ENCODE data around the gene PIGC. TPM values are rescaled to one million over a fixed set of nuclear protein-coding genes. Genes with fewer than 3 reads are reported as not detected.

Gene PIGC
- total and polyA plus RNA-seq, 10 of the 15 experiments (the other 5 are each of a cell fraction or from before 2014, with no cell fraction given) = 11.0 to 37.3 (median 19.6) TPM

DNA sequence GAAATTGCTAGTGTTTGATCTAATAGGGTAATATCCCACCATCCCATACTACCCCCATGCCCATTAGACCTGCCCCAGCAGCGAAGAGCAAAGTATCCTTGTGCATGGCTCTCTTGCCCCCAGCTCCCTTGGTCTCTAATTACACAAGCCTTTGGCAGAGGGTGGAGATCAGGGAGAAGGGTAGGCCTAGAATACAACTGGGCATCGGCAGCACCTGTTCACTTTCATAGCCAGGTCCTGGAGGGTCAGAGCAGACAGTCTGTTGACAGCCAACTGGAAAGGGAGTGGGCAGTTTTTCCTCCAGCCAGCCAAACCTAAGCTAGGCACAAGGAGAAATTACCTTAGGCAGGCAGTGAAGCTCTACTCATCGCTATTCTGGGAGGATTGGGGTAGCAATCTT is 2.7 kb upstream of the PIGC start:
- no peak for ATAC-seq
- RAD21 ChIA-PET (ENCODE audit: unreplicated experiment) = interaction anchor here (0.8 kb wide), 1 partner anchor 99 kb away, joined by 4 read pairs; no protein-coding TSS in a partner anchor
- POLR2A ChIA-PET = no interaction called here
- Histone ChIP-seq H3K4me3 (no peak overlapping the region), H3K27ac (ENCODE audit: control insufficient read depth, insufficient read depth) (no peak overlapping the region), H3K4me1 (ENCODE audit: control insufficient read depth, insufficient read depth, low read length) (no peaks in the 10 kb centered on the region), H3K79me2 (ENCODE audit: control insufficient read depth, insufficient read depth, low read length) (peaks cover 24% of the 10 kb centered on the region), H4K20me1 (ENCODE audit: control insufficient read depth, insufficient read depth) (no peaks in the 10 kb centered on the region), H3K4me2 (ENCODE audit: control insufficient read depth, insufficient read depth) (no peak overlapping the region), H3K9ac (ENCODE audit: control insufficient read depth, insufficient read depth, low read length) (no peak overlapping the region), H3K36me3 (ENCODE audit: control insufficient read depth in 2 of 2, insufficient read depth in 2 of 2, low read length in 1 of 2) (0 out of 4 replicates have a peak, but pooled peaks cover 0 to 3% of the 10 kb centered on the region in 2 experiments), H2AFZ (ENCODE audit: control insufficient read depth, low read depth, low read length) (no peak overlapping the region), H3K9me3 (replicated peaks; ENCODE audit: control insufficient read depth, insufficient read depth, low read length) (no peaks in the 10 kb centered on the region), H3K27me3 (replicated peaks in 1 of 2; ENCODE audit: control insufficient read depth in 2 of 2, insufficient read depth in 2 of 2, low read length in 1 of 2) (no peaks in the 10 kb centered on the region; a peak in 1 of 4 replicates)
- DNase-seq (ENCODE audit: low read depth, low spot score) = no peak
- WGBS (ENCODE audit: insufficient coverage, insufficient replicate concordance, low lambda C conversion rate, missing lambda C conversion rate) = 24% methylated on average over 3 of the region's 3 CpGs
- CTCF ChIA-PET = interaction anchor here (1.1 to 7.8 kb wide), 3 partner anchors 18 to 445 kb away, joined by 3 to 91 read pairs (median 7); no protein-coding TSS in a partner anchor
- in situ Hi-C loops (cut with MboI) = loop anchor here (25.0 kb wide), 1 partner anchor 659 kb away; the partner anchor contains the start of gene METTL13
- no peak for TF ChIP-seq MXI1 (IDR thresholded peaks at IDR 0.05; ENCODE audit: low read depth, low read length)
- no peak for TF ChIP-seq HDAC2 (IDR thresholded peaks at IDR 0.05)
- TF ChIP-seq HCFC1 (IDR thresholded peaks at IDR 0.05; ENCODE audit: low read length) = no peak
- no peak for TF ChIP-seq HDGF (IDR thresholded peaks at IDR 0.05)
- TF ChIP-seq, protein P1, sequence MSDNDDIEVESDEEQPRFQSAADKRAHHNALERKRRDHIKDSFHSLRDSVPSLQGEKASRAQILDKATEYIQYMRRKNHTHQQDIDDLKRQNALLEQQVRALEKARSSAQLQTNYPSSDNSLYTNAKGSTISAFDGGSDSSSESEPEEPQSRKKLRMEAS (IDR thresholded peaks at IDR 0.05; ENCODE audit: low read depth, low read length) = no peak
- TF ChIP-seq RAD21 (IDR thresholded peaks at IDR 0.05; ENCODE audit: insufficient read depth, low read depth, low read length) = no peak
- no peak for TF ChIP-seq ZBED1 (IDR thresholded peaks at IDR 0.05; ENCODE audit: borderline replicate concordance)
- no peak for TF ChIP-seq ESRRA (IDR thresholded peaks at IDR 0.05; ENCODE audit: low read length)
- TF ChIP-seq, protein P2, sequence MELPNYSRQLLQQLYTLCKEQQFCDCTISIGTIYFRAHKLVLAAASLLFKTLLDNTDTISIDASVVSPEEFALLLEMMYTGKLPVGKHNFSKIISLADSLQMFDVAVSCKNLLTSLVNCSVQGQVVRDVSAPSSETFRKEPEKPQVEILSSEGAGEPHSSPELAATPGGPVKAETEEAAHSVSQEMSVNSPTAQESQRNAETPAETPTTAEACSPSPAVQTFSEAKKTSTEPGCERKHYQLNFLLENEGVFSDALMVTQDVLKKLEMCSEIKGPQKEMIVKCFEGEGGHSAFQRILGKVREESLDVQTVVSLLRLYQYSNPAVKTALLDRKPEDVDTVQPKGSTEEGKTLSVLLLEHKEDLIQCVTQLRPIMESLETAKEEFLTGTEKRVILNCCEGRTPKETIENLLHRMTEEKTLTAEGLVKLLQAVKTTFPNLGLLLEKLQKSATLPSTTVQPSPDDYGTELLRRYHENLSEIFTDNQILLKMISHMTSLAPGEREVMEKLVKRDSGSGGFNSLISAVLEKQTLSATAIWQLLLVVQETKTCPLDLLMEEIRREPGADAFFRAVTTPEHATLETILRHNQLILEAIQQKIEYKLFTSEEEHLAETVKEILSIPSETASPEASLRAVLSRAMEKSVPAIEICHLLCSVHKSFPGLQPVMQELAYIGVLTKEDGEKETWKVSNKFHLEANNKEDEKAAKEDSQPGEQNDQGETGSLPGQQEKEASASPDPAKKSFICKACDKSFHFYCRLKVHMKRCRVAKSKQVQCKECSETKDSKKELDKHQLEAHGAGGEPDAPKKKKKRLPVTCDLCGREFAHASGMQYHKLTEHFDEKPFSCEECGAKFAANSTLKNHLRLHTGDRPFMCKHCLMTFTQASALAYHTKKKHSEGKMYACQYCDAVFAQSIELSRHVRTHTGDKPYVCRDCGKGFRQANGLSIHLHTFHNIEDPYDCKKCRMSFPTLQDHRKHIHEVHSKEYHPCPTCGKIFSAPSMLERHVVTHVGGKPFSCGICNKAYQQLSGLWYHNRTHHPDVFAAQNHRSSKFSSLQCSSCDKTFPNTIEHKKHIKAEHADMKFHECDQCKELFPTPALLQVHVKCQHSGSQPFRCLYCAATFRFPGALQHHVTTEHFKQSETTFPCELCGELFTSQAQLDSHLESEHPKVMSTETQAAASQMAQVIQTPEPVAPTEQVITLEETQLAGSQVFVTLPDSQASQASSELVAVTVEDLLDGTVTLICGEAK (IDR thresholded peaks at IDR 0.05; ENCODE audit: borderline replicate concordance) = no peak
- TF ChIP-seq ZSCAN29 (IDR thresholded peaks at IDR 0.05) = no peak
- TF ChIP-seq KDM1A (IDR thresholded peaks at IDR 0.05; ENCODE audit: borderline replicate concordance) = no peak
- SMC1A ChIA-PET (ENCODE audit: uncharacterized antibody, unreplicated experiment) = interaction anchor here (0.7 to 1.3 kb wide), 3 partner anchors 47 to 443 kb away, joined by 3 to 8 read pairs (median 3); no protein-coding TSS in a partner anchor
- no TSS peak for BruUV-seq (replicated peaks)
- no peak for FAIRE-seq
- intact Hi-C loops (cut with micrococcal nuclease; ENCODE audit: unreplicated experiment) = no loop called here

All from GM12878 (cell line).